HG02943 (cell line): ENCODE results near the gene PPIG.
"Not testable (repeated sequence)": the region's sequence is repeated elsewhere in the genome, so short reads cannot be mapped to it uniquely, and the experiment has no call there.

Source experiments
- ATAC-seq: cut with Tn5 transposase; IDR thresholded peaks from one replicate; pipeline ENCODE4 v1.9.1; 2021; ENCODE audit warnings: mild to moderate bottlenecking, low read depth, moderate library complexity; ENCODE audit not compliant: unreplicated experiment

The PPIG gene

GRCh38 chr2:169661265-169661664 lies 77.1 kb downstream of the PPIG start:
- ATAC-seq: no peak

- no peak for ATAC-seq
Measured at GRCh38 chr2:169662744-169663143, 78.6 kb downstream of the PPIG start.

GRCh38 chr2:169663247-169663646 lies 79.1 kb downstream of the PPIG start:
- no peak for ATAC-seq

GRCh38 chr2:169664600-169664977 lies 80.4 kb downstream of the PPIG start:
- ATAC-seq: no peak

GRCh38 chr2:169664978-169665930 lies 81.1 kb downstream of the PPIG start:
- ATAC-seq: no peak

GRCh38 chr2:169667583-169667982 lies 83.4 kb downstream of the PPIG start:
- ATAC-seq: no peak

- no peak for ATAC-seq
Measured at GRCh38 chr2:169670215-169670651, 86.1 kb downstream of the PPIG start.

- ATAC-seq: no peak
Measured at GRCh38 chr2:169670937-169671336, 86.8 kb downstream of the PPIG start.

- no peak for ATAC-seq
Measured at GRCh38 chr2:169672406-169672805, 88.3 kb downstream of the PPIG start.

GRCh38 chr2:169673106-169673505 lies 89.0 kb downstream of the PPIG start:
- no peak for ATAC-seq

GRCh38 chr2:169673921-169674320 lies 89.8 kb downstream of the PPIG start:
- ATAC-seq: no peak

- ATAC-seq: no peak
Measured at GRCh38 chr2:169676357-169676756, 92.2 kb downstream of the PPIG start.

GRCh38 chr2:169676850-169677249 lies 92.7 kb downstream of the PPIG start:
- no peak for ATAC-seq

- ATAC-seq: no peak
Measured at GRCh38 chr2:169683054-169683424, 98.9 kb downstream of the PPIG start.

- no peak for ATAC-seq
Measured at GRCh38 chr2:169683425-169684134, 99.4 kb downstream of the PPIG start.

- no peak for ATAC-seq
Measured at GRCh38 chr2:169684135-169684565, 100.0 kb downstream of the PPIG start.

GRCh38 chr2:169684712-169685111 lies 100.6 kb downstream of the PPIG start:
- ATAC-seq: not testable (repeated sequence)

GRCh38 chr2:169686825-169687224 lies 102.7 kb downstream of the PPIG start:
- ATAC-seq: not testable (repeated sequence)

GRCh38 chr2:169687943-169688342 lies 103.8 kb downstream of the PPIG start:
- ATAC-seq: not testable (repeated sequence)

GRCh38 chr2:169690958-169691357 lies 106.8 kb downstream of the PPIG start:
- ATAC-seq: no peak
